Ammon's horn (tissue), 1 donor: ENCODE results near the gene RBL2.
A peak's percentile ranks its signal among the peaks of the same experiment; 100 is the strongest.
"Not testable (repeated sequence)": the region's sequence is repeated elsewhere in the genome, so short reads cannot be mapped to it uniquely, and the experiment has no call there.

ENCODE experiments used
- DNase-seq: peaks from one replicate; pipeline ENCODE4 v3.0.0-alpha.2; 2016; ENCODE audit warnings: low spot score

RBL2 gene

DNA sequence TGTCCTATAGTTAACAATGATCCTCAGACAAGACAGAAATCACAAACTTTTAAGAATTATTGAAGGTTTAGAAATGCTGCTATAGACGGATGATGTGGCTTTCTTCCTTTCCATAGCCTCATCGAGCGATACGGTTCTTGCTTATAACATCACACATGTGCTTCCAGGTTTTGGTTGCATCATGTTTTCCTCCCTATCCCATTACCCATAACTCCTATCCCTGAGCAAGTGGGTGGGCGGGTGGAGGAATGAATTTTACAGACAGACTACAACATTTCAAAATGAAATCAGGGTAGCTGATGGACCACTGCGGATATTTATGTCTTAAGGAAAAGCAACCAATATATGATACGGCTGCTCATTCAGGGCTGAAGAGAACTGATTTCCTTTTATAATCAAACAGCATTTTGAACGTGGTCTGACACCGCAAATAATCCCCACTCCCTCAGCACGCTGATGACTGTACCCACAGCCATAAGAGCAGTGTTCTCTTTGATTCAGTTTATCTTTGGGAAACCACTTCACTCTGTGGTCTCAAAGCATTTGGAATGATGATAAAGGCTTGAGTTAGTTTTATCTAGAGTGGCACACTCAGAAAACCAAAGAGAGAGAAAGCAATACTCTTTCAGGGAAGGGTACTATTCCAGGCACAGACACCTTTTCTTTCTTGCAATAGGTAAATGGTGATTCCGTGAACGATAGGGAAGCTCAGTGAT lies 73.4 kb downstream of the RBL2 start:
- no peak for DNase-seq

DNA sequence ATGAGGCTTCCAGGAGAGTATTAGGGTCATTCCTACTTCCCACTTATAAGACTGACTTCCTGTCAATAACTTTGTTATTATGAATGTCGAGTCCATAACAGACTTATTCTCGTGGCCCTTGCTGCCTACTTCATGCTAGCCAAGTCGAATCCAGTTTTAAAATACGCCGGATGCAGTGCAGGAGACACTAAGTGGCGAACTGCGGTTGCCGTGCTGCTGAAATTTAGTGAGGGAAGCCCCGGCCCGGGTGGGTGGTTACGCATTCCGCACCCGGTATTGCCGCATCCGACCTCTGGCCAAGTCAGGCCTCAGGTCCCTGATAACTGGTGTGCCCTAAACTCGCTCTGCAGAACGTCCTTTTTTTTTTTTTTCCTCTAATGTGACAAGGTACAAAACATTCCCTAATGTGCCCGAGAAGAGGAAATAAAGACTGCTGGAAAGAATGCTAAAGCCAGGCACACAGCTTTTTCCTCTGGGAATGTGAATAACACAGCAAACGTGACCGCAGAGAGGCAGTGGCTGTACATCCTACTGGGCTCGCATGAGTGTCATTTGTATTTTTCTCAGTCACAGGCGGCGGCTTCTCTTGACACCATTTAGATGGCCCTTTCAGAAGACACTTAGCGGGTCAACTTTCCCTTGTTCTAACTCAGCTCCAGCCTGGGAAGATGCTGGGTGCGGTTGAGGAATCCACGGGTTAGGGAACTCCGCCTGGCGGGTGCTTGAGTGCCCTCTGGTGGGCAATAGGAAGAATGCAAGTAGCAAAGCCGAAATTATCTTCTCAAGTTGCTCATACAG lies 75.8 kb downstream of the RBL2 start:
- peak; percentile 85 for DNase-seq

DNA sequence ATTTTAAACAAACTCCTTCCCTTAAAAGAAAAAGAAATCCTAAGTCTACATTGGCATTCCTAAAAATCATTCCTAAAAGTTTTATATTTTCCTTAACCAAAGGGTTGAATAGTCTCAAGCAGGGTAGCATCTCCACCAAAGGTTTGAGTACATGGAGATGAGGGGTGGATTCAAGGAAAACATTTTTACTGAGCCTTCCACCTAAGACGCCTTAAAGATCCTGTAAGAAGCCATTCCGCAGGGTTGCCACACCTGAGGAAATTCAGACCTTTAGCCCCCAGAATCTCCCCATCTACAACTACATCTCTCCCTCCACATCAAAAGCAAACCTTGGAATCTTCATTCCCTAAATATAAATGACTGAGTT lies 76.4 kb downstream of the RBL2 start:
- DNase-seq, result no peak

DNA sequence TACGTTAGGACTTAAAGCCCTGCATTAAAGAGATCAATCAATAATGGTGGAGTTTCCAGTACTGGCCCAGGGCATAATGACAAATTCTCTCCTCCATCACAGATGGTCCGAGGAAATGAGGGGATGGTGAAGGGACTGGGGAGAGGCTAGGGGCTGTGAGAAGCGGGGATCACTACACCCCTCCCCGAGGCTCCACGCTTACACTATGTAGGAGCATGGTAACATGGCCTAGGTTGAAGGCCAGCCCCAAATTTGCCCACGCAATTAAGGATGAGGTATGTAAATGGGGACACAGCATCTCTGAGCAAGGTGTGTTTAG lies 76.8 kb downstream of the RBL2 start:
- no peak for DNase-seq

DNA sequence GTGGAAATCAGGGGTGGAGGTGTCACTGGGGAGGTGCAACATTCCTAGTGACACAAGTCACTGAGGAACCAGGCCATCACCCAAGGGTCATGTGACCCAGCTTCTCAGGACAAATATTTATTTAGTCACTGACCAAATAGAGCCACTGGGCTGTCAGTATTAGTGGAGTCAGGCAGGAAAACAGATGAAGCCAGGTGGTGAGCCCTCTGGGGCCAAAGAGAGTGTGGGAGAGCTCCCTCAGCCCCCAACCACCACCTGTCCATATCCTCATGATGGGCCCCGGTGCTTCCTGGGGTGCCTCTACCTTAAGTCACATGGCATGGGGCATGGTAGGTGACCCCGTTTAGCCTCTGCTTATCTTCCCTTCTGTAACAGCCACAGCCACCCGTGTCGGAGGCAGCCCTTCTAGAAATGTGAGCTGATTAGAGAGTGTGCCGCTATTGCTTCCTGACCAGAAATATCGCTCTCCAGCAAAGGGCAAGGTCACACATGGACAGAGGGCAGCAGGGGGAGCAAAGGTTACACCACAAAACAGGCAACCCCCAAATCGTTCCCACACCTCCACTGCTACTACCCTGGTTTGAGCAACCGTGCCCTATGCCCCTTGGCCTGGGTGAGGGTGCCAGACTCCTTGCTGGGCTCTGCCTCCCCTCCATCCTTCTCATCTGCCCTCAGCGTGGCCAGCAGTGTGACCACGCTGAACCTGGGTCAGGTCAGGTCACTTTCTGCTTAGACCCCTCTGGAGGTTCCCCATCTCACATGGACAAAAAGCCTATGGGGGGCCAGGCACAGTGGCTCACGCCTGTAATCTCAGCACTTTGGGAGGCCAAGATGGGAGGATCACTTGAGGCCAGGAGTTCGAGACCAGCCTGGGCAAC lies 77.4 kb downstream of the RBL2 start:
- DNase-seq, result no peak

DNA sequence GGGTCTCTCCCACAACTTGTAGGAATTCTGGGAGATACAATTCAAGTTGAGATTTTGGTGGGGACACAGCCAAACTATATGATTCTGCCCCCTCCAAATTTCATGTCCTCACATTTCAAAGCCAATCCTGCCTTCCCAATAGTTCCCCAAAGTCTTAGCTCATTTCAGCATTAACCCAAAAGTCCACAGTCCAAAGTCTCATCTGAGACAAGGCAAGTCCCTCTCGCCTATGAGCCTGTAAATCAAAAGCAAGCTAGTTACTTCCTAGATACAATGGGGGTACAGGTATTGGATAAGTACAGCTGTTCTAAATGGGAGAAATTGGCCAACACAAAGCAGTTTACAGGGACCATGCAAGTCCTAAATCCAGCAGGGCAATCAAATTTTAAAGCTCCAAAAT lies 78.5 kb downstream of the RBL2 start:
- DNase-seq, result not testable (repeated sequence)

DNA sequence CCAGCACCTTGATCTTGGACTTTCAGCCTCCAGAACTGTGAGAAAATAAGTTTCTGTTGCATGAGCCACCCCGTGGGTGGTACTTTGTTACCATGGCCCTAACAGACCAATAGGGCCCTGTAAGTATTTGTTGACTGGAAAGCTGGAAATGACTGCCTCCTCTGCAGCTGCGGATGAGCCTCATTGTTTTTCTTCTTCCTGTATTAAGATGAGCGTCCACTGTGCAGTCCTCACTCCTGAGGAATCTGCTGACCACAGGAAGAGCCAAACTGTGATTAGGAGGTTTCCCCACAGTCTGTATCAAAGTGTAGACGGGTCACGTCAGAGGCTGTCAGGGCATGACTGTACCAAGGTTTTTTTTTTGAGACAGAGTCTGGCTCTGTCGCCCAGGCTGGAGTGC lies 81.0 kb downstream of the RBL2 start:
- DNase-seq, result no peak

DNA sequence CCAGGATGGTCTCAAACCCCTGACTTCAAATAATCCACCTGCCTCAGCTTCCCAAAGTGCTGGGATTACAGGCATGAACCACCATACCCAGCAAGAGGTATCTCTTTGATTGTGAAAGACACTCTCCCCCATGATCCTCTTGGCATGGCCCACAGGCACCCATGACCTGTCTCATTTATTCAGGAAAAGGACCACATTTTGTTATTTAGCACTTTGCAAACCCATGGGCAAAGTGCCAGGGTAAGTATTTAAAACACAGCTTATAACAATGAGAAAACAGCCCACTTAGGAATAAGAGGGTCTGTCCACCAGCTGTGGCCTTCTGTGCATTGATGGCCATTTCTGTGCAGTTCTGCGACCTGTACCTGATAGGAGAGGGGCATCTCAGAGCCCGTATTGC lies 81.5 kb downstream of the RBL2 start:
- no peak for DNase-seq

DNA sequence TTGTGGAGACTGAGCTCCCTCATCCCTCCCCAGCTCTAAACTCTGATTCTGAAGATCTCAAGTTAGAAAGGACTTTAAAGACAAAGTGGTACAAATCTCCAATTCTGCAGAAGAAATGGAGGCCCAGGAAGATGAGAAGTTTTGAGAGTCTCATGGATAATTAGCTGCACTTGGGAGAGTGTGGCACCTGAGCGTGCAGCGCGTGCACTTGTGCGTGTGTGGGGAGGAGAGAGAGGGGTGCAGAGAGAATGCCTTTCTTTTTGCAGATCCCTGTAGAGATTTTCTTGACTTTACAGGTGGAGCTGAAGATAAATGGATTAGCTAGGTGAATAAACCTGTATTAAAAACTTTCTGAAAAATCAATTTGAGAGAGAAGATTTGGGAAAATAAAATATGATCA lies 83.6 kb downstream of the RBL2 start:
- no peak for DNase-seq

DNA sequence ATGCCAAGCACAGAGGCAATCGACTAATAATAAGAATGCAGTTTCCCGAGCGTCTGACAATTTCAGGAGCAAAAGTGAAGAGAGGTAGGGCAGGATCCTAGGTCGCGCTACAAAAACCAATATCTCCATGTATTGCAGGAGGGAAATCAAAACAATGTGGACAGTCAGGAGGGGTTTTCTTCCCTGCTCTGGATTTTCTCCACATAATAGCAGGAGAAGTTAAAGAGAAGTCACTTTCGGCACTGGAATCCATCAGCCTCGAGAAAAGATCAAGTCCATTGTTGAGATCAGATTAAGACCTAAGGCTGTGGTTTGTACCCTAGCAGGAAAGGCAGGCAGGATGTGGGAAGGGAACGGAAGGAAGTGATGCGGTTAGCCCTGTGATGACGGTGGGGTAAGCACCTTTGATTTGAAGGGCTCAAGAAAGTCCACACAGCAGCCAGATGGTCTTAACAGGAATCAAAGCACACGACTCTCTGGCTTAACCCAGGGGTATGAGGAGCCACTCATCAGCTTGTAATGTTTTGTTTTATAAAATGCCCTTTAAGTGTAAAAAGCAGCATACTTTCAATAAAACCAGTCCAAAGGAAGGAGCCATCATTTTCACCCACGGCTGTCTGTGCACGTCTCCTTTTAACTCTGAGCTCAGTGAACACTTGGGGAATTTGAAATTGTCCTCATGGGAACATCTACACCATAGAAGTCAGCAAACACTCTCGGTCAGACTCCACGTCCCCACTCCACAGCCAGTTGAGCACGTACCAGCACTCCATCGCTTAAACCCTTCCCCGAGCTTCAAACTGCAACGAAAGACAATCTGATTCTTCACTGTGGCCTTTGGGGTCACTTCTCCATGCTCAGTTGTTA lies 84.5 kb downstream of the RBL2 start:
- DNase-seq, result peak; percentile 42

DNA sequence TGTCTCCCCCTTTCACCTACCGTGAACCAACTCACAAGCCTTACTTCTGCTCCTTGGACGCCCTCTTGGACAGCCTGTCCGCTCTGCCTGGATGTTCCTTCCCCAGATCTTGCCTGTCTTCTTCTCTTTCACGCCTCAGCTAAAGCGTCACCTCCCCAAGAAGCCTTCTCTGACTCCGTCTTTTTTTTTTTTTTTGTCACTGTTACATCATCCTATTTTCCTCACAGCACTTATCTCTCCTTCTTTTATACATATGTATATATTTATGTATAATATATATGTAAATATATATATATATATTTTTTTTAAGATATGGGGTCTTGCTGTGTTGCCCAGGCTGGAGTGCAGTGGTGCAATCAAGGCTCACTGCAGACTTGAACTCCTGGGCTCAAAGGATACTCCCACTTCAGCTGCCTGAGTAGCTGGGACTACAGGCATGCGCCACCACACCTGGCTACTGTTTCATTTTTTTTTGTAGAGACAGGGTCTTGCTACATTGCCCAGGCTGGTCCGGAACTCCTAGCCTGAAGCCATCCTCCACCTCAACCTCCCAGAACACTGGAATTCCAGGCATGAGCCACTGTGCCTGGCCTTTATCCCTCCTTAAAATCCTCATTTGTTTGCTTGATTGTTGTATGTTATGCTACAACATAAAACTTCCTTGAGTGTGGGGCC lies 85.3 kb downstream of the RBL2 start:
- DNase-seq, result no peak

DNA sequence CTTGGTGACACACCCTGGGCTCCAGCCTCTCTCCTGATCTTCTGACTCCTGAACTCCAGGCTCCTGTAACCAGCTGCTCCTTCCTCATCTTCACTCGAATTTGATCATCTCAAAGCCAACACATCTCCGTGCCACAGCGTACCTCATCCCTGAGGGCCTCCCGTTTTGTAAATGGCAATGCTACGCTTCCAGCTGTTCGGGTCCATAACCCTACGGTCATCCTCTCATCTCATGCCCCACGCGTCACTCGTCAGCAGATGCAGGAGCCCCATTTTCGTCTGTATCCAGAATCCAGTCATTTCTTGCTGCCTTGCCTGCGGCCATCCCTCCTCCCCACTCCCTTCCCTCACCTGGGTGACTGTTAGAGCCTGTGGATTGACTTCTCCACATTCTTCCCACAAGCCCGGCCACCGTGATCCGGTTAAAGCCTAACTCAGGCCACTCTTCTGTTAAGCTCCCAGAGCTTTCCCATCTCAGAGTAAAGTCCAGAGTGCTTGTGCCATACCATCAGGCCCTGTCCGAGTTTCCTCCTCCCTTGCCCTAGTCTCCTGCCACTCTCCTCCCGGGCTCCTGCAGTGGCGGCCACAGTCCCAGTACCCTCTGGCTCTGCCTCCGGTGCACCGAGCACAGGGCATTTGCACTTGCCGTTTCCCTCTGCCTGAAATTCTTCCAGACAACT lies 89.0 kb downstream of the RBL2 start:
- no peak for DNase-seq

DNA sequence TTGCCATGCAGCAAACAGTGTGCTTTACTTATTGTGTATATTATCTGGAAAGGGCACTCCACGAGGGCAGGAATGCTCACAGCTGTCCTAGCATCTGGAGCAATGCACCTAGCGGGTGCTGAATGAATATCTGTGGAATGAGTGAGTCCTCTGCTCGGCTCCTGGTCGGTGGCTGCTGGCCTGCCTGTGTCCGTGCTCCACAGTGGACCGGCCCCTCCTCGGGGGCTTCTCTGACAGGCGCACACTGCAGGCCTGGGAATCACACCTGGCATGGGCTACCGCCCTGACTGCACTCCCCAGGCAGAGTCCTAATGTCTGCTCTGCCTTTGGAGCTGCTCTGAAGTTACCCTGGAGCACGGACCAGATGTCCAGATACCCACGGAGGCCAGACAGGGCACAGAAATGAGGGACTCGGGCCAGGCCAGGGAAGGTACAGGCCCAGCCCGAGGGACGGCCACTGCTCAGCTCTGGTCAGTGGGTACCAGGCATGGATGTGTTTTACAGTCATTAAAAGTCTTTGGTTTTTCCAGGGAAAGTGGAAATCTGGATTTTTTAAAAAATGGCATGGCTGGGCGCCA lies 89.8 kb downstream of the RBL2 start:
- DNase-seq, result no peak

DNA sequence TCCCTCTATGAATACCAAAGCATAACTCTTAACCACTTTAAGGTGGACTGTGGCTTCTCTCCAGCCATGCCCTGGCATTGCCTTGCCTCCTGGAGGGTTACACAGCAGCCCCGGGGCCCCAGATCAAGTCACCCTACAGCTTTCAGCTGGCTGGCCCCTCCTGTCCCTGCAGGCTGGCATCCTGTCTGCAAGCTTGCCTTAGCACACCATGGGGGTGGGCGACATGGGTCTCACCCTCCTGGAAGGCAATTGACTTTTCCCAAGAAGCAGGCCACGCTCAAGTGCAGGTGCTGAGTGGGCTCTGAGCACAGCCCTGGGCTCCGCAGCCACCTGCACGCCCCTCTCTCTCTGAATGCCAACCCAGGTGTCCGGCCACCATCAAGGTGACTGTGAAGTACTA lies 94.5 kb downstream of the RBL2 start:
- no peak for DNase-seq

DNA sequence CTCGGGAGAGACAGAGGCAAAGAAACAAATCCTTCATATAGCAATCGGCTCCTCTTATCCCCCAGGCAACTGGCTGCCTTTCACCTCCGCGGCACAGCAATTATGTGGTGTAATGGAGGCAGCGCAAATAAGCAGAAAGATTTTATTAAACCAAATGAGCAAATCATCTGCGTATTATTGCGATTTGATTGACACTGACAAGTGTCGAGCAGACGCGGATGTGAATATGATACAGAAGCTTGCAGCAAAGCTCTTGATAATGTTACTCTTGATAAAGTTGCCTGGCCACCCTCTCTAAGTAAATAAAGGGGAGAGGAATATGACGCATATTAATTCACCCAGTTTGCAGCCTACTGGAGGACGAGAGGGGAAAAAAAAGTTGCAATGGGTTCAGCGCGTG lies 95.2 kb downstream of the RBL2 start:
- DNase-seq, result no peak

DNA sequence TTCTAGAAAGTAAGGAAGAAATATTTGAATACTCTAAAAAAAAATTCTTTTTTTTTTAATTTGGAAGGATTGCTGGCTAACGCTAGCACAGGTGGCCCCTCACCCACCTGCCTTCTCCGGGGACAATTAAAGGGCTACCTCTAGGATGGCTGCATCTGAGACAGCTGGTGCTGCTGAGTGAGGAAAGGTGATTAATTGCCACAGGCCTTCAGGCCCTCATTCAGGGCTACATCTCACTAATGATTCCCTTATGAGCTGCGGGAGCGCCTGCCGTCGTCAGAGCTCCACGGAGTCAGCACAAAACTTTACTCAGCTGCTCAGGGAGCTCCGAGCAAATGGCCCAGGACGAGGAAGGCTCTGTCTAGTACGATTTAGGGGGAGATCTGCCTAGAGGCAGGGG lies 95.8 kb downstream of the RBL2 start:
- DNase-seq, result no peak

DNA sequence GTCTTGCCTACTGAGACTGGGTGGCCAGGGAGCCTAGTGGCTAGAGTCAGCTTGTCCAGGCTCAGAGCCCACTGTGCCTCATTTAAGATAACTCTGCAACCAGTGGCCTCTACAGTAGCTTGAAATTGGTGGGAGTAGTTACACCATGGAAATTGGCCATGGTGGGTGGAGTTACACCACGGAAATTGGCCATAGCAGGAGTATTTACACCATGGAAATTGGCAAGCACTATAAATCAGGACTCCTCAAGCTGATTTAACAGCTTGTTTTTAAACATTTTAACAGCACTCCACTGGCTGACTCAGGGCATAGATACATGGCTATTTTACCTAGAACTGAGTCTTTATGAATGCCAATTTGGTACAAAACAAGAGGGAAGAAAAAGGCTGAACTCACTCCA lies 96.5 kb downstream of the RBL2 start:
- no peak for DNase-seq

DNA sequence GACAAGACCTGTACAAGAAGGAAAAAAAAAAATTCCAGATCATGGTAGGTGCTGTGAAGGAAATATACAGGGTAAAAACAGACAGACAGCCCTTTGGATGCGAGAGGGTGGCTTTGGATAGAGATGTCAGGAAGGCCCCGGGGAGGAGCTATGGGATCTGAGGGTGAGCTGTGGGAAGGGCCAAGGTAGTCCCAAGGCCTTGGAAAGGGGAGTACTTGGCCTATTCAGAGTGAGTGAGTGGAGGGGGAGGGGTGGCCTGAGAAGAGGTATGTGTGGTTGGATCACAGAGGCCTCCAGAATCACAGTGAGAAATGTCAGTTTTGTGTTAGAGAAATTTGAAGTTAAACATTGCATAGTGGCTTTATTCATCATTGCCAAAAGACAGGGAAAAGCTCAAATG lies 99.9 kb downstream of the RBL2 start:
- DNase-seq, result no peak

DNA sequence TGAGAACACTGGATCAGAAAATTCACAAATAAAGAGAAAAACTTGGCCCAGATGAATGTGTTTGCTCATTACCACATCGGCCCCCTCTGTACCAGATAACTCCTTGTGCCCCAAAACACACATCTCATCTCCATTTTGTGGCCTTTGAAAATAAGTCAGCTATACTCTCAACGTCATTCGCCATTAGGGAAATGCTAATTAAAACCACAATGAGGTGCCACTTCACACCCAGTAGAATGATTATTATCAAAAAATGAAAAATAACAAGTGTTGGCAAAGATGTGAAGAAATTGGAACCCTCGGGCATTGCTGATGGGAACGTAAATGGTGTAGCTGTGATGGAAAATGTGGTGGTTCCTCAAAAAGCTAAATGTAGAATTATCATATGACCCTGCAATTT lies 103.4 kb downstream of the RBL2 start:
- no peak for DNase-seq

DNA sequence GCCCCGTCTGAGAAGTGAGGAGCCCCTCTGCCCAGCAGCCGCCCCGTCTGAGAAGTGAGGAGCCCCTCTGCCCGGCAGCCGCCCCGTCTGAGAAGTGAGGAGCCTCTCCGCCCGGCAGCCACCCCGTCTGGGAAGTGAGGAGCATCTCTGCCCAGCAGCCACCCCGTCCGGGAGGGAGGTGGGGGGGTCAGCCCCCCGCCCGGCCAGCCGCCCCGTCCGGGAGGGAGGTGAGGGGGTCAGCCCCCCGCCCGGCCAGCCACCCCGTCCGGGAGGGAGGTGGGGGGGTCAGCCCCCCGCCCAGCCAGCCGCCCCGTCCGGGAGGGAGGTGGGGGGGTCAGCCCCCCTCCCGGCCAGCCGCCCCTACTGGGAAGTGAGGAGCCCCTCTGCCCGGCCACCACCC lies 105.1 kb downstream of the RBL2 start:
- not testable (repeated sequence) for DNase-seq
